Lung (tissue), 12 donors: Measurements from ENCODE around the gene KIFC3. TPM values are rescaled to one million over a fixed set of nuclear protein-coding genes. Genes with fewer than 3 reads are reported as not detected.
"Not testable (repeated sequence)": the region's sequence is repeated elsewhere in the genome, so short reads cannot be mapped to it uniquely, and the experiment has no call there.

Experiments used
- ATAC-seq: fragments of 200-7000 bp; cut with Tn5 transposase; one replicate; pipeline ENCODE4 v1.9.1; 2020; ENCODE audit warnings: moderate number of reproducible peaks; ENCODE audit not compliant: insufficient read depth, low FRiP score
- DNase-seq, 3 donors: peaks; one replicate each; pipeline ENCODE4 v3.0.0-alpha.2; 2013 to 2017
- H3K27ac ChIP-seq, 2 donors: one replicate each; pipeline ENCODE4 v1.5.1; 2013; ENCODE audit warnings: mild to moderate bottlenecking in 2 of 2, moderate library complexity in 2 of 2, control low read depth in 1 of 2, inconsistent platforms in 1 of 2, low read depth in 1 of 2, low read length in 1 of 2
- H3K27me3 ChIP-seq, 3 donors: one replicate each; pipeline ENCODE4 v1.5.1; 2013; ENCODE audit warnings: low read length in 2 of 3; ENCODE audit not compliant: control insufficient read depth in 3 of 3, insufficient read depth in 3 of 3
- H3K36me3 ChIP-seq, 4 donors: one replicate each; pipeline ENCODE4 v1.5.1; 2013; ENCODE audit warnings: low read length in 4 of 4, mild to moderate bottlenecking in 1 of 4, moderate library complexity in 1 of 4; ENCODE audit not compliant: control insufficient read depth in 4 of 4, insufficient read depth in 4 of 4
- H3K4me1 ChIP-seq, 5 donors: one replicate each; pipeline ENCODE4 v1.5.1; 2013; ENCODE audit warnings: low read length in 5 of 5, mild to moderate bottlenecking in 2 of 5, moderate library complexity in 1 of 5; ENCODE audit not compliant: control insufficient read depth in 5 of 5, insufficient read depth in 5 of 5
- H3K4me3 ChIP-seq: one replicate; pipeline ENCODE4 v1.5.1; 2013; ENCODE audit warnings: mild to moderate bottlenecking, control low read depth, moderate library complexity
- H3K9ac ChIP-seq, 2 donors: one replicate each; pipeline ENCODE4 v1.5.1; 2013; ENCODE audit warnings: low read length in 2 of 2, control low read depth in 1 of 2; ENCODE audit not compliant: insufficient read depth in 1 of 2
- H3K9me3 ChIP-seq, 4 donors: one replicate each; pipeline ENCODE4 v1.5.1; 2013; ENCODE audit warnings: low read length in 3 of 4, mild to moderate bottlenecking in 1 of 4, moderate library complexity in 1 of 4; ENCODE audit not compliant: control insufficient read depth in 4 of 4, insufficient read depth in 3 of 4
- WGBS, 2 donors: extraction: QIAGEN DNeasy Blood & Tissue Kit; methylation state at CpG; one replicate each; pipeline ENCODE4 v1.1.7; 2013; 5-methylcytosine and 5-hydroxymethylcytosine counted together
- polyA plus RNA-seq, 2 donors: library from polyadenylated mRNA; stranded (reverse); fragments of 200-250 nt; gene quantifications; one replicate each; pipeline ENCODE4 v1.2.1, GENCODE V29; 2013
- total RNA-seq, 2 donors: library from RNA; depleted of rRNA in 1 of 2; stranded (reverse); fragments of >200 nt in 1 of 2; gene quantifications; one replicate each; pipeline ENCODE4 v1.2.1, GENCODE V29; 2014 to 2021
- TF ChIP-seq, protein P1 (sequence below): IDR thresholded peaks from 2 replicates; pipeline ENCODE4 v1.5.1; 2012; ENCODE audit warnings: mild to moderate bottlenecking; ENCODE audit errors: control extremely low read depth, extremely low read depth
- donor health status: control.
- donor health status: control.
- donor health status: Bipolar disorder and iron deficiency.
- donor health status: healthy.
- donor health status: DM: yes; HTN: yes; CAD: no.

KIFC3 gene
- total and polyA plus RNA-seq, 4 donors = 65.9 to 137 (median 89.5) TPM

DNA sequence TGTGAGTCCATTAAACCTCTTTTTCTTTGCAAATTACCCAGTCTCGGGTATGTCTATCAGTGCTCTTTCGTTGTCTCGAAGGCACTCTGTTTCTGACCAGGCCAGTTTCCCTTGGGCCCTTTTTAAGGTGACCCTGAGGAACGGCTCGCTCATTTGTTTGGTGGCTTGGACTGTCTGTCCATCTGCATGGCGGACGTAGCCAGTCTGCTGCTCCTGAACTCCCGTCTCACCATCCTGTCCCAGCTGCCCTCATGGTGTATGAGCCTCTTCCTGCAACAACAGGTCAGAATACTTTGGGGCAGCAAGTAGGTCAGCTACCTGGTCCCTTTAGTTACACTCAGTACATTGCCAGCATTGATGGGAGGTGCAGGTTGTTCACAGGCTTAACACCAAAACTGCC is 88.7 kb downstream of the KIFC3 start:
- H3K36me3 ChIP-seq = no peaks in the 10 kb centered on the region
- no peak overlapping the region for H3K27ac ChIP-seq
- no peak overlapping the region for H3K4me3 ChIP-seq
- 93 to 94% methylated on average over 8 of the region's 8 CpGs for WGBS, 2 donors
- no peak for DNase-seq
- TF ChIP-seq, protein P1, sequence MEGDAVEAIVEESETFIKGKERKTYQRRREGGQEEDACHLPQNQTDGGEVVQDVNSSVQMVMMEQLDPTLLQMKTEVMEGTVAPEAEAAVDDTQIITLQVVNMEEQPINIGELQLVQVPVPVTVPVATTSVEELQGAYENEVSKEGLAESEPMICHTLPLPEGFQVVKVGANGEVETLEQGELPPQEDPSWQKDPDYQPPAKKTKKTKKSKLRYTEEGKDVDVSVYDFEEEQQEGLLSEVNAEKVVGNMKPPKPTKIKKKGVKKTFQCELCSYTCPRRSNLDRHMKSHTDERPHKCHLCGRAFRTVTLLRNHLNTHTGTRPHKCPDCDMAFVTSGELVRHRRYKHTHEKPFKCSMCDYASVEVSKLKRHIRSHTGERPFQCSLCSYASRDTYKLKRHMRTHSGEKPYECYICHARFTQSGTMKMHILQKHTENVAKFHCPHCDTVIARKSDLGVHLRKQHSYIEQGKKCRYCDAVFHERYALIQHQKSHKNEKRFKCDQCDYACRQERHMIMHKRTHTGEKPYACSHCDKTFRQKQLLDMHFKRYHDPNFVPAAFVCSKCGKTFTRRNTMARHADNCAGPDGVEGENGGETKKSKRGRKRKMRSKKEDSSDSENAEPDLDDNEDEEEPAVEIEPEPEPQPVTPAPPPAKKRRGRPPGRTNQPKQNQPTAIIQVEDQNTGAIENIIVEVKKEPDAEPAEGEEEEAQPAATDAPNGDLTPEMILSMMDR = no peak
- H3K9ac ChIP-seq = no peak overlapping the region
- peaks cover 0 to 5% (median 0%) of the 10 kb centered on the region in 3 donors for H3K27me3 ChIP-seq
- ATAC-seq = no peak
- H3K9me3 ChIP-seq = no peaks in the 10 kb centered on the region
- H3K4me1 ChIP-seq = no peaks in the 10 kb centered on the region

DNA sequence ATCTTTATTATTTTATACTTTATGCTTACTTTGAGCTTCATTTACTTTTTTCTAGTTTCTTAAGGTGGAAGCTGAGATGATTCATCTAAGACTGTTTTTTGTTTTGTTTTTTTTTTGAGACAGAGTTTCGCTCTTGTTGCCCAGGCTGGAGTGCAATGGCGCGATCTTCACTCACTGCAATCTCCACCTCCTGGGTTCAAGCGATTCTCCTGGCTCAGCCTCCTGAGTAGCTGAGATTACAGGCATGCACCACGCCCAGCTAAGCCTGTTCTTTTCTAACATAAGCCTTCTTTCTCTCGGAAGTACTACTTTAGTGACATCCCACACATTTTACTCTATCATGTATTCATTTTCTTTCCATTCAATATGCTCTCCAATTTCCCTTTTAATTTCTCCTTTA is 89.7 kb downstream of the KIFC3 start:
- not testable (repeated sequence) for H3K9me3 ChIP-seq, ATAC-seq, H3K27me3 ChIP-seq, H3K27ac ChIP-seq, H3K9ac ChIP-seq, H3K4me1 ChIP-seq, DNase-seq, H3K36me3 ChIP-seq, H3K4me3 ChIP-seq
- WGBS, 2 donors = 74 to 88% methylated on average over 6 of the region's 6 CpGs

DNA sequence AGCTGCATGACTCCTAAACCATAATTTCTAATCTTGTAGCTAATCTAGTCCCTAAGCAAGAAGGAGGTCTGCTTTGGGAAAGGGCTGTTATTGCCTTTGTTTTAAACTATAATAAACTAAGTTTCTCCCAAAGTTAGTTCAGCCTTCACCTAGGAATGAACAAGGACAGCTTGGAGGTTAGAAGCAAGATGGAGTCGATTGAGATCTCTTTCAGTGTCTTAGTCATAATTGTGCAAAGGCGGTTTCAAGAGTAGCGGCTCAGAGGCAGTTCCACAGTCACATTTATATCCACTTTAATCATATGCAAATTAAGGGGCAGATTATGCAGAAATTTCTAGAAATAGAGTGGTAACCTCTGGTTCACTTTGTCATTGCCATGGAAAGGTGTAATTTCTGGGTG is 90.3 kb downstream of the KIFC3 start:
- Histone ChIP-seq H3K27ac (no peak overlapping the region), H3K9ac (no peak overlapping the region), H3K4me3 (no peak overlapping the region), H3K27me3 (peaks cover 0 to 5% (median 0%) of the 10 kb centered on the region in 3 donors), H3K9me3 (no peaks in the 10 kb centered on the region), H3K4me1 (no peaks in the 10 kb centered on the region), H3K36me3 (no peaks in the 10 kb centered on the region)
- WGBS, 2 donors = 92 to 94% methylated on average over 3 of the region's 3 CpGs
- no peak for ATAC-seq
- DNase-seq = no peak
- TF ChIP-seq, protein P1 = no peak

DNA sequence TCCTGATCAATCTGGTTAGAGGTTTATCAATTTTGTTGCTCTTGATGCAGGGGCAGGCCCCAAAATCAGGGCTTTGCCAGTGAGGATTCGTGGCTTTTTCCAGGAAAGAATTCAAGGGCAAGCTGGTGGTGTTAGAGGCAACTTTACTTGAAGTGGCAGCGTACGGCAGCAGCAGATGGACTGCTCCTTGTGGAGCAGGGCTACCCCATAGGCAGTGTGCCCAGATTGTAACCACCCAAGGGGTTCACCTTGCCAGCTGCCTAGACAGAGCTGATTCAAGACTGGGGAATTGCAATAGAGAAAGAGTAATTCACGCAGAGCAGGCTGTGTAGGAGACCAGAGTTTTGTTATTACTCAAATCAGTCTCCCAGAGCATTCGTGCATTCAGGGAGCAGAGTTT is 90.9 kb downstream of the KIFC3 start:
- TF ChIP-seq, protein P1 = no peak
- no peaks in the 10 kb centered on the region for H3K36me3 ChIP-seq
- WGBS, 2 donors = 86 to 92% methylated on average over 5 of the region's 5 CpGs
- H3K27me3 ChIP-seq = peaks cover 0 to 5% (median 0%) of the 10 kb centered on the region in 3 donors
- H3K4me3 ChIP-seq = no peak overlapping the region
- DNase-seq (no peak), ATAC-seq (no peak)
- H3K9me3 ChIP-seq = no peaks in the 10 kb centered on the region
- no peak overlapping the region for H3K27ac ChIP-seq
- no peaks in the 10 kb centered on the region for H3K4me1 ChIP-seq
- no peak overlapping the region for H3K9ac ChIP-seq
